Endometrial microvascular endothelial cells (primary cell): Measurements from ENCODE around the gene TMEM132D. TPM values are rescaled to one million over a fixed set of nuclear protein-coding genes. Genes with fewer than 3 reads are reported as not detected.

Experiments
- in situ Hi-C: cut with HindIII; loops from 2 replicates; pipeline ENCODE4 v1.10.0; 2017; ENCODE audit warnings: low sequenced_read_pairs, low pct_unique_long_range_greater_than_20kb; ENCODE audit errors: inconsistent ontology term
- total RNA-seq: library from RNA; depleted of rRNA; stranded (reverse); fragments of >200 nt; gene quantifications from one replicate; pipeline ENCODE4 v1.2.3, GENCODE V29; 2015; ENCODE audit errors: inconsistent ontology term

Gene TMEM132D
- total RNA-seq, 1 donor from 2014 or later: not detected

DNA sequence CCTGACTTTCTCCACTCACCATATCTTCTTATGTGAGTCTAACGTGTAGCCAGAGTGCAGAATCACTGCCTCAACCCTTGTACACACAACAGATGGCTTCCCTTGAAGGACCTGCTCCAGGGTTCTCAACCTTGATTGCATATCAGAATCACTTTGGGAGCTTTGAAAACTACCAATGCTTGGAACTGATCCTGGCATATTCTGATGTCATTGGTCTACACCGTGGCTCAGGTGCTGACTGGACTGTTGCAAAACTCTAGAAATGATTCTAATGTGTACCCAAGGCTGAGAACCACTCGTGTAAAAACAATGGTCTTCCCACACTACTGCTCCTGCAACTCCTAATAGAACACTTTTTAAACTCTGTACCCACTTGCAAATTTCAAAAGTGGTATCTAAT, 18.5 kb downstream of the TMEM132D start:
- in situ Hi-C loops: no loop called here

DNA sequence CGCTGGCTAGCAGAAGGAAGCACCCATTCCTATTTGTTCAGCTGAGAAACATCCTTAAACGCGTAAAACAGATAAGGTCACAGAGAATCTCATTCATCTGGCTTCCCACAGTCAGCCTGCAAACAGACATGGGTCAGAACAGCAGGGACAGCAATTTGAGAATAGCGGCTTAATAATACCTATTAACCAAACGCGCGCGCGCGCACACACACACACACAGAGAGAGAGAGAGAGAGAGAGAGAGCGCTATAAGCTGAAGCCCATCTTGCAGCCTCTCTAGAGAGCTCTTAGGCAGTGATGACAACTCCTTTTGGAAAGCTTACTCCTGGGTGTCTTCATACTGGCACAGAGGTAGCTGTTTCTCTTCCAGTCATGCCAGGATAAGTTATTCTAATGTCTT, 26.4 kb downstream of the TMEM132D start:
- in situ Hi-C loops: no loop called here

DNA sequence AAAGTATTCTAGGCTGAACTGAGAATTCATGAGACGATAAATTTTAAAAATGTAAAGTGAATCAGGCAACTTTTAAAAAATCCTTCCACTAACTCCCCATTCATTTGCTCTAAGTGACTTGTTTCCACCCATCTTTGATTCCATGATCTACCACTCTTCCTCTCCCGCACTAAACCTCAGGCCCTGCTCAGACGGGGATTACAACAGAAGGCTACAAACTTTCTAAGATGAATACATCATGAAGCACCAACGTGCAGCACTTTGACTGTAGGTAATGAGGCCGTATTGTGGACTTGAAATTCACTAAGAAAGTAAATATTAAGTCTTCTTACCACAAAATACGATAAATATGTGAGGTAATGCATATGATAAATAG, 30.0 kb downstream of the TMEM132D start:
- in situ Hi-C loops: no loop called here

DNA sequence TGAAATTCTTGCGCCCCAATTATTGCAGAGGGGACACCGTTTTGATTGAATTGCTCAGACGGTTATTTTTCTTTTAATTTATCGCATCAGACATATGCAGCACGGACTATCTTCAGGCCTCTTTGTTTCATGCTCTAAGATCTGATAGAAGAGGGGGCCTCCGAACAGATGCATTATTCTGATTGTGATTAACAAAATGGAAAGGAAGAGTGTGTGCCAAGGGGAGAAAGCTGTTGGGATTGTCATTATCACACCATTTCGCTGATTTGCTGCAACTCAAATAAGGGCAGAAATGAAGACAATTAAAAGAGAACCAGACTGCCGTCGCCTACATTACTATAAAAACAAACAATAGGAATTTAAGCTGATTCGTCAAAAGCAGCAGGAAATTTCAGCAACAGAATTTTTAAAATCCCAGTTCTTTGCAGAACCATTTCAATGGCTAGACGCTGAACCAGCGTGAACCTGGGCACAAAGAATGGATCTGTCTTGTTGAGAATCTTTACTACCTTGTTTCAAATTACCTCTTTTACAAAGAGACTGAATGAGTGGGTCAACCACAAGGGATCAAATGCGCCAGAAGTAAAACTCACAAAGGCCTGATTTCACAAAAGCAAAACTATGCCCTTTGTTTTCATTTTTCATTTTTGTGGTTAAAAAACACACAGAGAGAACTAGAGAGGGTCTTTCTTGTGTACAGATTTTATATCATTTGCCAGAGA, 30.6 kb downstream of the TMEM132D start:
- in situ Hi-C loops: no loop called here

DNA sequence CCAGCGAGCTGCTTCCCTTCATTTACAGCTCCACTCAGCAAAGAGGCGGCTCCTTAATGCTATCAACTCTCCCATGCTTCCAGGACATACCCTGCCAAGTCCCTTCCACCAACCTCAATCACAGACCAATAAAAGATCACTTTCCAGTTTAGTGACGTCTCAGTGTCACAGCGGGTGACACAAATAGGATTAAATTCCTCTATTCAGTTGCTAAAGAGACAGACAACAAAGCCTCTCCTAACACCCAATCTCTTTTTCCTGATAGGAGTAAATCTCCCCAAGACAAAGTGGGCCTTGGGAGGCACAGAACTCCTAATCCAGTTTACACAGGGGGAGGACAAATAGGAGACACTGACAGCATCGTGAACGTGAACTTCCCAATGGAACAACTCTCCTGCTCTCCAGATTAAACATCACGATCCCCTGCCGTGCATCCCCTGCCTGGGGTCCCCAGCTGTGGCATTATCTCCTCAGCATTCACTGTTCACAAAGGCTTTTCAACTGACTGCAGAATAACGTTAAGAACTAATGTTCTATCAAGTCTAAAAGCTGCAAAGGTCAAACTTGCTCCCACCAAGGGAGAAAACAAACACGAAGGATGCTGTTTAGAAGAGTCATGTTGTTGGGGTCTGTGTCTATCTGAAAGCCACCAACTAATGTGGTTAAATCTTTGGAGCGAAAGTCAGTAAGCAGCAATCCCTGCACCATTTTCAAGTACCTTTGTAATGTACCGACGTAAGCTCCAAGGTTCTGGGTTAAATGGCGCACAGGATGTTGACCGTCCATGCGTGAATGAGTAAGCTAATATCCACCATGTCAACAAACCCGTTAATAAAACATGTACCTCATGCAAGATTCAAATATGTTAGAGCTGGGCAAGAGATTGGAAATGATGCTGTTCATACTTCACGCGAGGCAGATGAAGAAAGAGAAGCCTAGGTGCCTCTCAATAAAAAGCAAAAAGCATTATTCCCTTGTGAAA, 31.5 kb downstream of the TMEM132D start:
- in situ Hi-C loops: no loop called here

DNA sequence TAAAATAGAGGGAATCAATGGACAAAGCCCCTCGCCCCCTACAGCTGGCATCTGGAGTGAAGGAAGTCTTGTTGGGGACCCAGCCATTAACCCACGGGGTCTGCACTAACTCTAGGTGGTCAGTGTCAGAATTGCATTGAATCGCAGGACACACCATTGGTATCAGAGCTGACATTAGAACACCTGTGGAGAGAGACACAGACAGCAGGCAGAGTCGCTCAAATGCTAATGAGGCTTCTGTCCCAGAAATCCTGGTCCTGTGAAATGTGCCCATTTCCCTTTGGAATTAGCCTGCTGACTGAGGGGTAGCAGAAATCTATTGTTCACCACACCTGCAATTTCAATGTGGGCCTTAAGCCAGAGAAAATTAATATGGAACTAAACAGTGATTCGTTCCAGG, 33.0 kb downstream of the TMEM132D start:
- in situ Hi-C loops: no loop called here

DNA sequence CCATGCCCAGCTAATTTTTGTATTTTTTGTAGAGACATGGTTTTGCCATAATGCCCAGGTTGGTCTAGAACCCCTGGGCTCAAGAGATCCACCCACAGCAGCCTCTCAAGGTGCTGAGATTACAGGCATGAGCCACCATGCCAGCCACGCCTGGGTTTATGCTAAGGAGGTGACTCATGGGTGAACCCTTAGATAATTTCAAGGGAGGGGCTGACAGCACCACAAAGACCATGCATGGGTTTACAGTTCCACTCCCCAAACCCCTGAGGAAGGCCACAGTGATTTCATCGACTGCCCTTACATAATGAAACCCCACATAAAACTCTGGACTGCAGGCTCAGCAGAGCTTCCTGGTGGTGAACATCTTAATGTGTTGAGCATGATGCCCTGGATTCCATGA, 33.7 kb downstream of the TMEM132D start:
- in situ Hi-C loops: no loop called here

DNA sequence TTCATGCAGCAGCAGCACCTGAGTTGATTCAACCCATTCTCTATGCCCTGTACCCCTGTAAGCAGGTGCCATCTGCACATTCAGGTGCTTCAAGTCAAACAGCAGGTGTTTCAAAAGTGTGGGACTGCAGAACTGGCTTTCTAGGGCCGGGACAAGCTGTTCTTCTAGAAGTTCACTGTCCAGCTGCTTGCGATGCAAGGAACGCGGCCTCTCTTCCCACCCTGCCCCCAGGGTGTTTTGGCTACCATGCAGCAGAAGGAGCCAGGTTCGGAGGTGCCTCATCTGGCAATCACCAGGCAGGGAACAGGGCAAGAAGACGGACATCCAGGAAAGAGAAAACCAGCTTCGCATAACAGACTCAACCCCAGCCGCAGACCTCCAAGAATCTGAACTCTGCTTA, 35.2 kb downstream of the TMEM132D start:
- in situ Hi-C loops: no loop called here

DNA sequence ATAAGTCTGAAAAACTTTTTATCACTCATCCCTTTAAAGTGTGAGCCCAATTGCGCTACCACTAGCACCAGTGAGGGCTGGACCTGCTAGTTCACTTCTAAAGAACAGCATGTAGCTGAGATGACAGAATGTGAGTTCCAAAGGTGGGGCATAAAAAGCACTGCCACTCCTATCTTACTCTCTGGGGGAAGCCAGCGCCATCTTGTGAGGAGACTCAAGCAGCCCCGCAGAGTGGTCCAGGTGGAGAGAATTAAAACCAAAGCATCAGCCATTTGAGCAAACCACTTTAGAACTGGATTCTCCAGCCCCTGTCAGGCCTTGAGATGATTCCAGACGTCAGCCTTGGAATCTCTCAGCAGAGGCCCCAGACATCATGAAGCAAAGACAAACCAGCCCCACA, 39.9 kb downstream of the TMEM132D start:
- in situ Hi-C loops: no loop called here

DNA sequence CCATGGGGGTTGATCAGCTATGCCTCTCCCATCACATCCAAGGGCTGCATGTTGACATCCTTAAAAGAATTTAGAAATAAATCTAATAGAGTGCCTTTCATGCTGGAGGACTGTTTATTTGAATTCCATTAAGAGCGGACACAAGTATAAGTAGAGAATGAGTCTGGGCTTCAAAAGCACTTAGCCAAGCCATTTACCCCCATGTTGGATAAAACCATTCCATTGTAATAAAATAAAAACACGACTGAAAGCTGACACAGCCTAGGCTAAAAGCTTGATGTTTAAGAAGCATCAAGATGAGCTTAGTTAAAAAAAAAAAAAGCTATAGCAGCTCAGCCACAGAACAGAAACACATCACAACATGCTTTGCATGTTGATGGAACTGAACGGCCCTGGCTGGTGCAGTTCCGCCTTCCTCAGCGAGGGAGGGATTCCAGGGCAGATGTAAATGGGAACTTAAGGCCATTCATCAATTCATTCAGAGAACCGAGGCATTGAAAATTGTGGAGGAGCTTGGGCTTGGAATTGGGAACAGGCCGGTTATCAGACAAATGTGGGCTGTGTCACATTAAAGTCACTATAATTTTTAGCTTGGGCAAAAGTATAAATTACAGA, 41.2 kb downstream of the TMEM132D start:
- in situ Hi-C loops: no loop called here

DNA sequence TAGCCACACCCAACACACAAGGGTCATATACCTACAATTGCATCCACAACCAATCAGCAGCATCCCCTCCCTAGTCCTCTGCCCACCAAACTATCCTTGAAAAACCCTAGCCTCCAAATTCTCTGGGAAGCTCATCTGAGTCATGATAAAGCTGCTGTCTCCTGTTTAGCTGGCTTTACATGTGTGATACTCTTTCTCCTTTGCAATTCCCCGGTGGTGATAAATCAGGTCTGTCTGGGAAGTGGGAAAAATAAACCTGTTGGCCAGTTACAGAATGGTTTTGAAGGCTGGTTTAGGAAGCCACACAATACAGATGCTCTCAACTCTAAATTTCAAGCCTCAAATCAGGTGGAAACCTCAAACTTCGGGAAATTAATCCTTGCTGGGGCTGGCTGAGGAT, 41.9 kb downstream of the TMEM132D start:
- in situ Hi-C loops: no loop called here

DNA sequence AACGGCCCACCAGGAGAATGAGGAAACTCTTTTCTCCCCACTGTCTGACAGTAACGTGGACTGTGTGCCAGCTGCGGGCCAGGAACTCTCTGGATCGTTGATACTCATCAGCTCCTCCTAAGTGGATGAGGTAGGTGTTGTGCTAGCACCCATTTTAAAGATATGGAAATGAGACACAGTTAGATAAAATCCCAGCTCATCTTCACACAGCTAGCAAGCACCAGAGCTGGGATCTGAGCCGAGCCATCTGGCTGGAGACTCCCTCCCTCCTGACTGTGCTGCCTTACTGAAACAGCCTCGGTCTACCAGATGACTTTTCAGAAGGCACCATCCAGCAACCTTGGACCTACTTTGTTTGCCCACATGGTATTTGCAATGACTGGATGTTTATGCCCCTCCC, 49.2 kb downstream of the TMEM132D start:
- in situ Hi-C loops: no loop called here

DNA sequence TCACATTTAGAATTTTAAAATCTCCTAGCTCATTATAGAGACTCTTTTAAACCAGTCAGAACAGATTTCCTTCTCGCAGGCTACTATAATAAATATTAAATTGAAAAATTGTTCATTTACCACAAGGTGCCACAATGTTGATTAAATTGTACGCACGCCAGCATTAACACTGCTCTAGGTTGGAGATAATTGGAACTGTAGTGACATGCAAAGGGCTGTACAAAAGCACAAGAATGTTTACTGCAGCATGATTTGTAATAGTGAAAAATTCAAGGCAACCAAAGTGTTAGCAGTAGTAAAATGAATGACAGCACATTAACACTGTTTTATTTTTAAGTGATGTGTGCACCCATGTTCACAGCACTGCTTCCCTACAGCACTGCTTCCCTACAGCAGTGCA, 52.5 kb downstream of the TMEM132D start:
- in situ Hi-C loops: no loop called here

DNA sequence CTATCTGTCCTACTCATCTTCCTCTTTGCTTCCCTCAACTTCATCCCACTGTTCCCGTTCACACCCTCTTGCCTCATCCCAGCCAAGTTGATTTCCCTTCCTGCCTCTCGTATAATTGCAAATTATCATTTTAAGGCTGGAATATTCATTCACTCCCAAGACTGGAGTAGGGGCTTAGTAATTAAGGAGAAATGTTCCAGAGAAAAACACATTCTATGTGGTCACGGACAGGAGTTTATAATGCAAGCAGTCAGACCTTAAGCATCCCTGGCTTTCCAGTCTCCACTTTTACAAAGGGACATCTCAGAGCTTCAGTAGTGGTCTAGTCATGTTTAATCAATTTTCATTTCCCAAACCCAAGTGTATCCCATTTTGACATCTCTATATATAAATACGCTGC, 54.9 kb downstream of the TMEM132D start:
- in situ Hi-C loops: no loop called here

DNA sequence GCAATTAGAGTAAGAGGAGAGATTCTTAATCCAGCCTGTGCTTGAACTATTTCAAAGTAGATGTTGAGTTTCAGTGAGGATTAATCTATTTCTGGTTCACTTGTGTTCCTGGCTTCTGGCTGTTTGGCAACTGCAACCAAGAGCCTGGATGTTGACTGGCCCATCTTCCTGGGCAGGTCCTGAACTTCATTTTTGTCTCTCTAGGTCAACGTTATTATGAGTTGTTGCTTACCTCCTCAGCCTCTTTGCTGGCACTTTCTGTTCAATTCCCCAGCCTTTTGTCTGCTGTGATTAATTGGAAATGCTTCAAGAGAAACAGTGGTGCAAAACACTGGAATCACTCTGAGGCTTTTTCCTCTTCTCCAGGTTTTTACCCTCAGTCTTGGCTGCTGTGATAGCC, 56.8 kb downstream of the TMEM132D start:
- in situ Hi-C loops: no loop called here

DNA sequence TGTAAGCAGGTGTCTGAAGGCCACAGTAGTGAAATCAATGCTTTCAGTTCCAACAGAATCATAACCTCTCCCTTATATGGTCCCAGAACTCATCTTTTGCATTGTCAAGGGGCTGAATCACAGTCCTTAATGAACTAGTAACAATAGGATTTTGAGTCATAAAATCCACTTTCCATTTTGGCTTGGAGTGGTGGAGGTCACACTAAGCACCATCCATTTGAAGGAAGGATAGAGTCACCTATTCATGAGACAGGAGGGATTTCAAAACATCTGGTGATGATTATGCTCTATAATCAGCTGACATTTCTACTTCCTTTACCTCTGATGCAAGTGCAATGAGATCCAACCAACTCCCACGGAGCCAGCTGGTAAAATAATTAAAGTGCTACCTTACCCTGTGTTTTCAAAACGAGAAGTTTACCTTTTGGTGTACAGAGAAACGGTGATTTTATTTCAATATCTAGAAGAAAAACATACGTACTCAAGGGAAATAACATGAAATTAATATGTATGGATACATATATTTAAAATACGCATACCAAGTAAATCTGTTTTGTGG, 59.1 kb downstream of the TMEM132D start:
- in situ Hi-C loops: no loop called here

DNA sequence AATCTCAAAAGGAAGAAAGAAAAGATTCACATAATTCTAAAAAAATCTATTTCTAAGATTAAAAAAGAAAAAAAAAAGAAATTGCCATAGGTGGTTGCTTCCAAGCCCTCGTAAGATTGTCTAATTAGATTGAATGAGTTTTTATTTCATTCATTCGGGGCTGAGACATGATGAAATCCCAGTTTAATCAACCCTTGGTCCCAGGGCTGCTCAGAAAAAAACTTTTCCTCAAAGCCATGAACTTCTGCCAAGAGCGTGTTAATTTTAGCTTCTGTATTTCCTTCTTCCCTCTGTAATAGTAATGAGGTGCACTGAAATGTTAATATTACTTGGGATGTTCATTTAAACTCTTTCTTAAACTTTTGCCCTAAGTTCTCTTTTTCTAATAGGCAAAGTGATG, 62.6 kb downstream of the TMEM132D start:
- in situ Hi-C loops: no loop called here

DNA sequence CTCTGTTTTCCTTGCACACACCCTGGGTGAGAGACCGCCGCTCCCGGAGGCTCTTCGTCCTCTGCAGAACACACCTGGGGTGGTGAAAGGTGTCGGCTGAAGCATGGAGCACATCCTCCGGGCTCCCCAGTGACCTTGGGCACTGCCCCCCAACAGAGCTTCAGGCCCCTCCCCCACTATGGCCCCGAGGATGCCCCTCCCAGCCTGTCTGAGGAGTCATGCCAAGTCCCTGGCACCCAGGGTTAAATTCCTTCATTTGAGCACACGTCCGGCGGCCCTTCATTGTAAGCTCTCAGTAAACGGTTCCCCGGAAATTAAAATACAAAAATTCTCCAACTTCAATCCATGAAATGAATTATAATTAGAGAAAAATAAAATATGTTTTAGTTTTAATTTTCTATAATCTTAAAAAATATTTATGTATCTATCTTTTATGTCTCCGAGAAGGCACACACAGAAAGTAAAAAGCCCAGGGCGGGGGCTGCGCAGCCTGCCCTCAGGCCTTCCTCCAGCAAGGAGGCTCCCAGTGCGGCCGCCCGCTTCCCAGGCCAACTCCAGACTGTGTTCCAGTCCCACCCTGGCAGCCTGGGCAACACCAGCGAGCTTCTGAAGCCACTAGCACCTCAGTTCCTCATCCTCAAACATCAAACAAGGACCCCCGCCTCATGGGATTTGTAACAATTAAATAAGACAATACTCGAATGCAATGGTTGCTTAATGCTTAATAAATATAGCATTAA, 63.5 kb downstream of the TMEM132D start:
- in situ Hi-C loops: no loop called here

DNA sequence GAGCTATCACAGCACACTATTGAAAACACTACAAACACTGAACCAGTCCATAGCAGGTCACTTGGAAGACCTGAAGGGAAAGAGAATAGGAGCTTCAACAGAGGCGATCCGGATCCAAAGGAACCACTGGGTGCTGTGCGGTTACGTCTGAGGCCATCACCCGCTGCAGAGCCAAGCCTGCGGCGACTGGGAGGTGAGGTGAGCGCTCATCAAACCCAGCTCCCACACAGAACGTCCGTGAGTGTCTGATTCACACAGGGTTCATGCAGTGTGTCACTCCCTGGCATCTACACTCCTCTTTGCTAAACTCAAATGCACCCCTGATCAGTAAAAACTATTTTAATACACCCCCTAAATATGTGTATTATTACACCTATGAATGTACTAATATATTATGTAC, 64.1 kb downstream of the TMEM132D start:
- in situ Hi-C loops: no loop called here
